Mucosa of rectum (tissue), 2 donors: Measurements from ENCODE around the gene DCLK1.

Experiments used
- H3K27ac ChIP-seq, 2 donors: one replicate each; pipeline ENCODE4 v1.7.0; 2013; ENCODE audit warnings: inconsistent platforms in 2 of 2, low read depth in 2 of 2, low read length in 2 of 2
- H3K27me3 ChIP-seq, 2 donors: one replicate each; pipeline ENCODE4 v1.7.0; 2013; ENCODE audit warnings: low read length in 2 of 2; ENCODE audit not compliant: control insufficient read depth in 2 of 2, insufficient read depth in 2 of 2
- H3K36me3 ChIP-seq, 2 donors: one replicate each; pipeline ENCODE4 v1.7.0; 2013; ENCODE audit warnings: low read length in 2 of 2; ENCODE audit not compliant: control insufficient read depth in 2 of 2, insufficient read depth in 2 of 2
- H3K4me1 ChIP-seq, 2 donors: one replicate each; pipeline ENCODE4 v1.7.0; 2013; ENCODE audit warnings: low read length in 2 of 2, mild to moderate bottlenecking in 1 of 2; ENCODE audit not compliant: control insufficient read depth in 2 of 2, insufficient read depth in 2 of 2
- H3K4me3 ChIP-seq, 2 donors: one replicate each; pipeline ENCODE4 v1.7.0; 2013; ENCODE audit warnings: low read length in 2 of 2
- H3K9ac ChIP-seq, 2 donors: one replicate each; pipeline ENCODE4 v1.7.0; 2013; ENCODE audit warnings: low read length in 2 of 2, low read depth in 1 of 2, mild to moderate bottlenecking in 1 of 2
- H3K9me3 ChIP-seq, 2 donors: one replicate each; pipeline ENCODE4 v1.7.0; 2013; ENCODE audit warnings: low read length in 2 of 2; ENCODE audit not compliant: control insufficient read depth in 2 of 2
- donor health status: healthy.
- donor health status: Normal muscosa, but diverticular disease.

Gene DCLK1

GRCh38 chr13:35808846-35809245 lies 322.3 kb downstream of the DCLK1 start:
- no peaks in the 10 kb centered on the region for H3K4me1 ChIP-seq
- no peak overlapping the region for H3K27ac ChIP-seq
- H3K36me3 ChIP-seq, result no peaks in the 10 kb centered on the region
- no peak overlapping the region for H3K9ac ChIP-seq
- no peaks in the 10 kb centered on the region for H3K9me3 ChIP-seq
- H3K4me3 ChIP-seq, result no peak overlapping the region
- no peaks in the 10 kb centered on the region for H3K27me3 ChIP-seq

GRCh38 chr13:35804901-35805300 lies 326.3 kb downstream of the DCLK1 start:
- Histone ChIP-seq H3K27me3 (no peaks in the 10 kb centered on the region), H3K36me3 (no peaks in the 10 kb centered on the region), H3K9me3 (no peaks in the 10 kb centered on the region), H3K27ac (no peak overlapping the region), H3K9ac (no peak overlapping the region), H3K4me3 (no peak overlapping the region), H3K4me1 (no peaks in the 10 kb centered on the region)

- Histone ChIP-seq H3K27ac (no peak overlapping the region), H3K36me3 (no peaks in the 10 kb centered on the region), H3K4me1 (no peaks in the 10 kb centered on the region), H3K9ac (no peak overlapping the region), H3K9me3 (no peaks in the 10 kb centered on the region), H3K27me3 (no peaks in the 10 kb centered on the region), H3K4me3 (no peak overlapping the region)
These were observed 333.2 kb downstream of the DCLK1 start for GRCh38 chr13:35797991-35798390.

- H3K27me3 ChIP-seq, result no peaks in the 10 kb centered on the region
- H3K27ac ChIP-seq, result no peak overlapping the region
- H3K4me3 ChIP-seq, result no peak overlapping the region
- H3K36me3 ChIP-seq, result no peaks in the 10 kb centered on the region
- H3K9me3 ChIP-seq, result no peaks in the 10 kb centered on the region
- no peaks in the 10 kb centered on the region for H3K4me1 ChIP-seq
- no peak overlapping the region for H3K9ac ChIP-seq
These were observed 333.9 kb downstream of the DCLK1 start for GRCh38 chr13:35797244-35797643.

- no peak overlapping the region for H3K9ac ChIP-seq
- no peaks in the 10 kb centered on the region for H3K4me1 ChIP-seq
- no peaks in the 10 kb centered on the region for H3K9me3 ChIP-seq
- no peak overlapping the region for H3K4me3 ChIP-seq
- H3K36me3 ChIP-seq, result no peaks in the 10 kb centered on the region
- no peak overlapping the region for H3K27ac ChIP-seq
- H3K27me3 ChIP-seq, result no peaks in the 10 kb centered on the region
These were observed 334.6 kb downstream of the DCLK1 start for GRCh38 chr13:35796623-35797022.

GRCh38 chr13:35794734-35795389 lies 336.3 kb downstream of the DCLK1 start:
- Histone ChIP-seq H3K9me3 (no peaks in the 10 kb centered on the region), H3K27ac (no peak overlapping the region), H3K4me1 (no peaks in the 10 kb centered on the region), H3K9ac (no peak overlapping the region), H3K4me3 (no peak overlapping the region), H3K36me3 (no peaks in the 10 kb centered on the region), H3K27me3 (no peaks in the 10 kb centered on the region)

- no peak overlapping the region for H3K4me3 ChIP-seq
- H3K27me3 ChIP-seq, result no peaks in the 10 kb centered on the region
- no peak overlapping the region for H3K9ac ChIP-seq
- no peaks in the 10 kb centered on the region for H3K4me1 ChIP-seq
- H3K27ac ChIP-seq, result no peak overlapping the region
- no peaks in the 10 kb centered on the region for H3K9me3 ChIP-seq
- H3K36me3 ChIP-seq, result no peaks in the 10 kb centered on the region
These were observed 337.4 kb downstream of the DCLK1 start for GRCh38 chr13:35793823-35794222.

- no peak overlapping the region for H3K4me3 ChIP-seq
- H3K36me3 ChIP-seq, result no peaks in the 10 kb centered on the region
- no peaks in the 10 kb centered on the region for H3K4me1 ChIP-seq
- no peak overlapping the region for H3K27ac ChIP-seq
- H3K9me3 ChIP-seq, result no peaks in the 10 kb centered on the region
- no peaks in the 10 kb centered on the region for H3K27me3 ChIP-seq
- no peak overlapping the region for H3K9ac ChIP-seq
These were observed 338.3 kb downstream of the DCLK1 start for GRCh38 chr13:35792911-35793310.

- H3K9ac ChIP-seq, result no peak overlapping the region
- no peaks in the 10 kb centered on the region for H3K9me3 ChIP-seq
- no peaks in the 10 kb centered on the region for H3K4me1 ChIP-seq
- H3K27ac ChIP-seq, result no peak overlapping the region
- no peak overlapping the region for H3K4me3 ChIP-seq
- H3K36me3 ChIP-seq, result no peaks in the 10 kb centered on the region
- no peaks in the 10 kb centered on the region for H3K27me3 ChIP-seq
These were observed 339.2 kb downstream of the DCLK1 start for GRCh38 chr13:35792021-35792420.

- Histone ChIP-seq H3K27me3 (no peaks in the 10 kb centered on the region), H3K4me1 (no peaks in the 10 kb centered on the region), H3K9ac (no peak overlapping the region), H3K9me3 (no peaks in the 10 kb centered on the region), H3K27ac (no peak overlapping the region), H3K36me3 (no peaks in the 10 kb centered on the region), H3K4me3 (no peak overlapping the region)
These were observed 339.9 kb downstream of the DCLK1 start for GRCh38 chr13:35791184-35791851.
